Lung (tissue), 12 donors: Measurements from ENCODE around the gene TNN. TPM values are rescaled to one million over a fixed set of nuclear protein-coding genes. Genes with fewer than 3 reads are reported as not detected.

Source experiments
- ATAC-seq: fragments of 200-7000 bp; cut with Tn5 transposase; one replicate; pipeline ENCODE4 v1.9.1; 2020; ENCODE audit warnings: moderate number of reproducible peaks; ENCODE audit not compliant: insufficient read depth, low FRiP score
- DNase-seq, 3 donors: peaks; one replicate each; pipeline ENCODE4 v3.0.0-alpha.2; 2013 to 2017
- H3K27ac ChIP-seq, 2 donors: one replicate each; pipeline ENCODE4 v1.5.1; 2013; ENCODE audit warnings: mild to moderate bottlenecking in 2 of 2, moderate library complexity in 2 of 2, control low read depth in 1 of 2, inconsistent platforms in 1 of 2, low read depth in 1 of 2, low read length in 1 of 2
- H3K27me3 ChIP-seq, 3 donors: one replicate each; pipeline ENCODE4 v1.5.1; 2013; ENCODE audit warnings: low read length in 2 of 3; ENCODE audit not compliant: control insufficient read depth in 3 of 3, insufficient read depth in 3 of 3
- H3K36me3 ChIP-seq, 4 donors: one replicate each; pipeline ENCODE4 v1.5.1; 2013; ENCODE audit warnings: low read length in 4 of 4, mild to moderate bottlenecking in 1 of 4, moderate library complexity in 1 of 4; ENCODE audit not compliant: control insufficient read depth in 4 of 4, insufficient read depth in 4 of 4
- H3K4me1 ChIP-seq, 5 donors: one replicate each; pipeline ENCODE4 v1.5.1; 2013; ENCODE audit warnings: low read length in 5 of 5, mild to moderate bottlenecking in 2 of 5, moderate library complexity in 1 of 5; ENCODE audit not compliant: control insufficient read depth in 5 of 5, insufficient read depth in 5 of 5
- H3K4me3 ChIP-seq: one replicate; pipeline ENCODE4 v1.5.1; 2013; ENCODE audit warnings: mild to moderate bottlenecking, control low read depth, moderate library complexity
- H3K9ac ChIP-seq, 2 donors: one replicate each; pipeline ENCODE4 v1.5.1; 2013; ENCODE audit warnings: low read length in 2 of 2, control low read depth in 1 of 2; ENCODE audit not compliant: insufficient read depth in 1 of 2
- H3K9me3 ChIP-seq, 4 donors: one replicate each; pipeline ENCODE4 v1.5.1; 2013; ENCODE audit warnings: low read length in 3 of 4, mild to moderate bottlenecking in 1 of 4, moderate library complexity in 1 of 4; ENCODE audit not compliant: control insufficient read depth in 4 of 4, insufficient read depth in 3 of 4
- WGBS, 2 donors: extraction: QIAGEN DNeasy Blood & Tissue Kit; methylation state at CpG; one replicate each; pipeline ENCODE4 v1.1.7; 2013; 5-methylcytosine and 5-hydroxymethylcytosine counted together
- polyA plus RNA-seq, 2 donors: library from polyadenylated mRNA; stranded (reverse); fragments of 200-250 nt; gene quantifications; one replicate each; pipeline ENCODE4 v1.2.1, GENCODE V29; 2013
- total RNA-seq, 2 donors: library from RNA; depleted of rRNA in 1 of 2; stranded (reverse); fragments of >200 nt in 1 of 2; gene quantifications; one replicate each; pipeline ENCODE4 v1.2.1, GENCODE V29; 2014 to 2021
- TF ChIP-seq, protein P1 (sequence below): IDR thresholded peaks from 2 replicates; pipeline ENCODE4 v1.5.1; 2012; ENCODE audit warnings: mild to moderate bottlenecking; ENCODE audit errors: control extremely low read depth, extremely low read depth
- donor health status: control.
- donor health status: control.
- donor health status: Bipolar disorder and iron deficiency.
- donor health status: healthy.
- donor health status: DM: yes; HTN: yes; CAD: no.

The TNN gene
- total and polyA plus RNA-seq, 4 donors: 0.02 to 1.3 (median 0.04) TPM; not detected in 1

DNA sequence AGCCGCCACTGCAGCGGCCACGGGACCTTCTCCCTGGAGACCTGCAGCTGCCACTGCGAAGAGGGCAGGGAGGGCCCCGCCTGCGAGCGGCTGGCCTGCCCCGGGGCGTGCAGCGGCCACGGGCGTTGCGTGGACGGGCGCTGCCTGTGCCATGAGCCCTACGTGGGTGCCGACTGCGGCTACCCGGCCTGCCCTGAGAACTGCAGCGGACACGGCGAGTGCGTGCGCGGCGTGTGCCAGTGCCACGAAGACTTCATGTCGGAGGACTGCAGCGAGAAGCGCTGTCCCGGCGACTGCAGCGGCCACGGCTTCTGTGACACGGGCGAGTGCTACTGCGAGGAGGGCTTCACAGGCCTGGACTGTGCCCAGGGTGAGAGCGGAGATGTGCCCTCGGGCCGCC, 11.7 kb downstream of the TNN start:
- H3K4me3 ChIP-seq: no peak overlapping the region
- TF ChIP-seq, protein P1, sequence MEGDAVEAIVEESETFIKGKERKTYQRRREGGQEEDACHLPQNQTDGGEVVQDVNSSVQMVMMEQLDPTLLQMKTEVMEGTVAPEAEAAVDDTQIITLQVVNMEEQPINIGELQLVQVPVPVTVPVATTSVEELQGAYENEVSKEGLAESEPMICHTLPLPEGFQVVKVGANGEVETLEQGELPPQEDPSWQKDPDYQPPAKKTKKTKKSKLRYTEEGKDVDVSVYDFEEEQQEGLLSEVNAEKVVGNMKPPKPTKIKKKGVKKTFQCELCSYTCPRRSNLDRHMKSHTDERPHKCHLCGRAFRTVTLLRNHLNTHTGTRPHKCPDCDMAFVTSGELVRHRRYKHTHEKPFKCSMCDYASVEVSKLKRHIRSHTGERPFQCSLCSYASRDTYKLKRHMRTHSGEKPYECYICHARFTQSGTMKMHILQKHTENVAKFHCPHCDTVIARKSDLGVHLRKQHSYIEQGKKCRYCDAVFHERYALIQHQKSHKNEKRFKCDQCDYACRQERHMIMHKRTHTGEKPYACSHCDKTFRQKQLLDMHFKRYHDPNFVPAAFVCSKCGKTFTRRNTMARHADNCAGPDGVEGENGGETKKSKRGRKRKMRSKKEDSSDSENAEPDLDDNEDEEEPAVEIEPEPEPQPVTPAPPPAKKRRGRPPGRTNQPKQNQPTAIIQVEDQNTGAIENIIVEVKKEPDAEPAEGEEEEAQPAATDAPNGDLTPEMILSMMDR: no peak
- H3K9ac ChIP-seq: no peak overlapping the region
- DNase-seq (no peak), ATAC-seq (no peak)
- no peaks in the 10 kb centered on the region for H3K36me3 ChIP-seq
- no peak overlapping the region for H3K27ac ChIP-seq
- no peaks in the 10 kb centered on the region for H3K9me3 ChIP-seq
- WGBS, 2 donors: 96 to 98% methylated on average over 40 of the region's 40 CpGs
- H3K4me1 ChIP-seq: no peaks in the 10 kb centered on the region
- H3K27me3 ChIP-seq: no peaks in the 10 kb centered on the region

DNA sequence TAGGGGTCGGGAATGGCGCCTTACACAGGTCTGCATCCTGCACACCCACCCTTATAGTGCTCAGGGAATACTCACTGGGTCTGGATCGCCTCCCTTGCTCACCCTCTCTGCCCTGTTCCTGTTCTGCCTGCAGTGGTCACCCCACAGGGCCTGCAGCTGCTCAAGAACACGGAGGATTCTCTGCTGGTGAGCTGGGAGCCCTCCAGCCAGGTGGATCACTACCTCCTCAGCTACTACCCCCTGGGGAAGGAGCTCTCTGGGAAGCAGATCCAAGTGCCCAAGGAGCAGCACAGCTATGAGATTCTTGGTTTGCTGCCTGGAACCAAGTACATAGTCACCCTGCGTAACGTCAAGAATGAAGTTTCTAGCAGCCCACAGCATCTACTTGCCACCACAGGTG, 12.4 kb downstream of the TNN start:
- DNase-seq (no peak), ATAC-seq (no peak)
- Histone ChIP-seq H3K9ac (no peak overlapping the region), H3K4me3 (no peak overlapping the region), H3K9me3 (no peaks in the 10 kb centered on the region), H3K27me3 (no peaks in the 10 kb centered on the region), H3K27ac (no peak overlapping the region), H3K36me3 (no peaks in the 10 kb centered on the region), H3K4me1 (no peaks in the 10 kb centered on the region)
- TF ChIP-seq, protein P1: no peak
- WGBS, 2 donors: 84 to 88% methylated on average over 6 of the region's 6 CpGs

DNA sequence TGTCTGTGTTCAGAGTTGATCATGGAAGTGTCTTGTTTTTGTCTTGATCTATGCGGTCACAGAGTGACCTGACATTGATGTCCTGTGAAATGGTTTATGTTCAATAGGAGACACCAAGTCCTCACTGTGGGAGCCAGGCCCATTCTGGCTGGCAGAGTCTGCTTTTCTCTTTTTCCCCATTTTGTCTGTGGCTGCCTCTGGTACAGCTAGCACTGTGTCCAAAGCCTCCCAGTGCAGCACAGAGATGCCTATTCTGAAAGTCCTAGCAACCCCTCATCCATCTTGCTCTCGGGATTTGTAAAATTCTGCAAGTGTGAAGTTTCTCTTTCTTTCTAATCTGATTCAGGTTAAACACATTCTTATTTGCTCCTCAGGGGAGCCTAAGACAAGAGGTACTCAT, 14.3 kb downstream of the TNN start:
- H3K36me3 ChIP-seq: no peaks in the 10 kb centered on the region
- H3K27ac ChIP-seq: no peak overlapping the region
- H3K27me3 ChIP-seq: no peaks in the 10 kb centered on the region
- ATAC-seq: no peak
- TF ChIP-seq, protein P1: no peak
- H3K4me1 ChIP-seq: no peaks in the 10 kb centered on the region
- DNase-seq: no peak
- no peak overlapping the region for H3K4me3 ChIP-seq
- H3K9ac ChIP-seq: no peak overlapping the region
- H3K9me3 ChIP-seq: no peaks in the 10 kb centered on the region
- 93 to 95% methylated on average over 2 of the region's 2 CpGs for WGBS, 2 donors

DNA sequence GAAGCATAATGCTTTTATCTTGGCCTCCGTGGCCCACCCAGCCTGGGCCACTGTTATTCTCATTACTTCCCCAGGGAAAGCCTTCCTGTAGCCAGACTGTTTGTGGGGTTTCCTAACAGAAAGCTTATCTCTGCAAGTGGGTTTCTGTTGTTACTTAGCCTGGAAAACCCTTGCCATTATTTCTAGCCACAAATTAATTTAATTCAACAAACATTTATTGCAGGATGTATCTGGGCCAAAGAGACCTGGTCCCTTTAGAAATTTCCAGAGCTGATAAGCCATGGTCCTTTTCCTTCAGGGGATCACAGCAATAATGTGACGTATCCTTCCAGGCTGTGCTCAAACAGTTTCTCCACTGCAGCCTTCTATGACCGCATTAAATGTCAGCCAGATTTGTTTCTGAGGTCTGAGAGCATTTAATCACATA, 20.9 kb downstream of the TNN start:
- DNase-seq (no peak), ATAC-seq (no peak)
- 79 to 89% methylated on average over 3 of the region's 3 CpGs for WGBS, 2 donors
- TF ChIP-seq, protein P1: no peak
- Histone ChIP-seq H3K4me1 (peaks cover 0 to 4% (median 0%) of the 10 kb centered on the region in 5 donors), H3K9ac (no peak overlapping the region), H3K4me3 (no peak overlapping the region), H3K9me3 (no peaks in the 10 kb centered on the region), H3K36me3 (no peaks in the 10 kb centered on the region), H3K27me3 (no peaks in the 10 kb centered on the region), H3K27ac (no peak overlapping the region)
